ENCODE results near the gene TBCK.

Gene TBCK

DNA sequence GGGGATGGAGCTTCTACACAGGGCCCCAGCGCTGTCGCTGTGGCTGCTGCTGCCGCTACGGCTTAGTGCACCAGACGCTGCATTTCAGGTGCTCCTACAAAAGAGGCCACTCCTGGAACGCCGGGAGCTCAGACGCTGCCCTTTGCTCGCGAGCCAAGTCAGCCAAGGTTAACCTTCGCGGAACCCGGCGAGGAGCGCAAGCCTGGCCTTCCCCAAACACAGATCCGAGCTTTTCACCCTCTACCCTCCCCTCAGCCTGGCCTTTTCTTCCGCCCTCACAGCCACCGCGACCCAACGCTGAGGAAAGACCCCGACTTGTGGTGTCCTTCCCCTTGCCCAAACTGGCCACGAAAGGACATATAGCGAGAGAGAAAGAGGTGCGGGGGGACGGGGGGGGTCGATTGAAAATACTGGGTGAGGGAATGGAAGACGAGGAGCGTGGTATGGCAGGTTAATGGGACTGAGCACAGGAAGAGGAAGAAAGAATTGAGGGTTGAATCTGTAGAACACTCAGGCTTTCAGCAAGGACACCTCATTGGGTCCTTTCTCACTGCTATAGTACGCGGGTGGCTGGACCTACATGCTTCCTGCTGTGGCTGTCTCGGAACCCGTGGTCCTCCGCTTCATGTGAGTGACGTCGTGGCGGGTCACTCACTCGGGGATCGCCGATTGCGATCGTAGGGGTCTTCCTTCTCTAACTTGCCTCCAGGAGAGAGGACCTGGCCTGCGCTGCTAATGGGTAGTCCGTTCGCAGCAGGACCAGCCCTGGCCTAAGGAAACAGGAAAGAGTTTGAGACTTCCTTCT is at the start of gene TBCK, which contains the start of gene AIMP1:
TBCK (minus strand) TSS at position 242 of the 805 bp plus-strand sequence. CDS start 7,249 bp downstream, outside the sequence.
AIMP1 (plus strand) TSS at position 583 of the 805 bp plus-strand sequence. CDS start 8,460 bp downstream, outside the sequence.
- TF ChIP-seq, protein P1, sequence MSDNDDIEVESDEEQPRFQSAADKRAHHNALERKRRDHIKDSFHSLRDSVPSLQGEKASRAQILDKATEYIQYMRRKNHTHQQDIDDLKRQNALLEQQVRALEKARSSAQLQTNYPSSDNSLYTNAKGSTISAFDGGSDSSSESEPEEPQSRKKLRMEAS (IDR thresholded peaks at IDR 0.05) = peak; percentile 63
- no peak for TF ChIP-seq TEAD4 (IDR thresholded peaks at IDR 0.05)
- TF ChIP-seq EP300 (IDR thresholded peaks at IDR 0.05; ENCODE audit: borderline replicate concordance) = peak; percentile 10; the same call in 1 of the 2 replicates
- TF ChIP-seq CREB1 (IDR thresholded peaks at IDR 0.05; ENCODE audit: low read depth) = peak; percentile 86

DNA sequence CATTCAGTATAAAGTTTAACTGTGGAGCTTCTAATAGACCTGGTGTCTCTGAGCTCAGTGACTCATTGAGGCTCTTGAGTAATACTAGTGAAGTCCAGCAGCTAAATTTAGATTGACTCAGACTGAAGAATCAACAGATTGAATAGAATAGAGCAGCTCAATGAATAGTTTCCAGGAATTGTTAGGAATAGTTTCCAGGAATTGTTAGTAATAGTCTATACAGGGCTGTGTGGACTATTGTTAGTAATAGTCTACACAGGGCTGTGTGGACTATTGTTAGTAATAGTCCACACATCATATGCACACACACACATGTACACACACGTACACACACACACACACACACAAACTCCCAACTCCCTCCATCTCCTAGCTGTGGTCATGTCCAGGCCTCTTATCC is 49.6 kb upstream of the TBCK start:
- no peak for TF ChIP-seq FOXM1 (IDR thresholded peaks at IDR 0.05; ENCODE audit: borderline replicate concordance, low read depth)
- no peak for TF ChIP-seq YY1 (IDR thresholded peaks at IDR 0.05; ENCODE audit: low read depth)
- no peak for TF ChIP-seq TEAD4 (IDR thresholded peaks at IDR 0.05)
- TF ChIP-seq NFIC (IDR thresholded peaks at IDR 0.05) = no peak
- TF ChIP-seq TAF1 (IDR thresholded peaks at IDR 0.05; ENCODE audit: low read depth) = no peak
- no peak for TF ChIP-seq EGR1 (IDR thresholded peaks at IDR 0.05)
- TF ChIP-seq, protein P1 (IDR thresholded peaks at IDR 0.05) = no peak
- TF ChIP-seq EP300 (IDR thresholded peaks at IDR 0.05; ENCODE audit: borderline replicate concordance) = no peak
- TF ChIP-seq, protein P2, sequence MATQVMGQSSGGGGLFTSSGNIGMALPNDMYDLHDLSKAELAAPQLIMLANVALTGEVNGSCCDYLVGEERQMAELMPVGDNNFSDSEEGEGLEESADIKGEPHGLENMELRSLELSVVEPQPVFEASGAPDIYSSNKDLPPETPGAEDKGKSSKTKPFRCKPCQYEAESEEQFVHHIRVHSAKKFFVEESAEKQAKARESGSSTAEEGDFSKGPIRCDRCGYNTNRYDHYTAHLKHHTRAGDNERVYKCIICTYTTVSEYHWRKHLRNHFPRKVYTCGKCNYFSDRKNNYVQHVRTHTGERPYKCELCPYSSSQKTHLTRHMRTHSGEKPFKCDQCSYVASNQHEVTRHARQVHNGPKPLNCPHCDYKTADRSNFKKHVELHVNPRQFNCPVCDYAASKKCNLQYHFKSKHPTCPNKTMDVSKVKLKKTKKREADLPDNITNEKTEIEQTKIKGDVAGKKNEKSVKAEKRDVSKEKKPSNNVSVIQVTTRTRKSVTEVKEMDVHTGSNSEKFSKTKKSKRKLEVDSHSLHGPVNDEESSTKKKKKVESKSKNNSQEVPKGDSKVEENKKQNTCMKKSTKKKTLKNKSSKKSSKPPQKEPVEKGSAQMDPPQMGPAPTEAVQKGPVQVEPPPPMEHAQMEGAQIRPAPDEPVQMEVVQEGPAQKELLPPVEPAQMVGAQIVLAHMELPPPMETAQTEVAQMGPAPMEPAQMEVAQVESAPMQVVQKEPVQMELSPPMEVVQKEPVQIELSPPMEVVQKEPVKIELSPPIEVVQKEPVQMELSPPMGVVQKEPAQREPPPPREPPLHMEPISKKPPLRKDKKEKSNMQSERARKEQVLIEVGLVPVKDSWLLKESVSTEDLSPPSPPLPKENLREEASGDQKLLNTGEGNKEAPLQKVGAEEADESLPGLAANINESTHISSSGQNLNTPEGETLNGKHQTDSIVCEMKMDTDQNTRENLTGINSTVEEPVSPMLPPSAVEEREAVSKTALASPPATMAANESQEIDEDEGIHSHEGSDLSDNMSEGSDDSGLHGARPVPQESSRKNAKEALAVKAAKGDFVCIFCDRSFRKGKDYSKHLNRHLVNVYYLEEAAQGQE (IDR thresholded peaks at IDR 0.05; ENCODE audit: low read depth) = no peak
- no peak for TF ChIP-seq CREB1 (IDR thresholded peaks at IDR 0.05; ENCODE audit: low read depth)

DNA sequence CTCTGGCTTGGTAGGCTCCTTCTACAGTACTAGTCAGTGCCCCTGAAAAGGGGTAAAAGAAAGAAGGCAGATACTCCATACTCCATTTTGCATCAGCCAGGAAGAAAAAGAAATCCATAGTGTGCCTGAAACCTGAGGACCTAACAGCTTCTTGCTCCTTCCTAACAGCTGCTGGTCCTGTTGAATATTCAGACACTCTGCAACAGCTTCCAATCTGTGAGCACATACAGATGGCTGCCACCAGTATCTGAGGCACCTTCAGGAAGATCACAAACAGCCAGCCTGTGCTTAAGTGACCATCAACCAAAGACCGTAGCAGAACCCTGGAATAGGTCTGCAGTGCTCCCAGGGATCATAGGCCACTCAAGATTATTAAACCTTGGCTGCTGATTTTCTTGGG is 48.3 kb upstream of the TBCK start:
- TF ChIP-seq TCF12 (IDR thresholded peaks at IDR 0.05; ENCODE audit: low read depth) (no peak), RAD21 (IDR thresholded peaks at IDR 0.05; ENCODE audit: low read depth) (no peak), TEAD4 (IDR thresholded peaks at IDR 0.05) (no peak), ZBTB7A (IDR thresholded peaks at IDR 0.05; ENCODE audit: low read depth) (no peak), CREB1 (IDR thresholded peaks at IDR 0.05; ENCODE audit: low read depth) (no peak), FOXM1 (IDR thresholded peaks at IDR 0.05; ENCODE audit: borderline replicate concordance, low read depth) (no peak), YY1 (IDR thresholded peaks at IDR 0.05; ENCODE audit: low read depth) (no peak), NFIC (IDR thresholded peaks at IDR 0.05) (no peak), TAF1 (IDR thresholded peaks at IDR 0.05; ENCODE audit: low read depth) (no peak)
- TF ChIP-seq, protein P1 (IDR thresholded peaks at IDR 0.05) = no peak
- TF ChIP-seq, protein P3, sequence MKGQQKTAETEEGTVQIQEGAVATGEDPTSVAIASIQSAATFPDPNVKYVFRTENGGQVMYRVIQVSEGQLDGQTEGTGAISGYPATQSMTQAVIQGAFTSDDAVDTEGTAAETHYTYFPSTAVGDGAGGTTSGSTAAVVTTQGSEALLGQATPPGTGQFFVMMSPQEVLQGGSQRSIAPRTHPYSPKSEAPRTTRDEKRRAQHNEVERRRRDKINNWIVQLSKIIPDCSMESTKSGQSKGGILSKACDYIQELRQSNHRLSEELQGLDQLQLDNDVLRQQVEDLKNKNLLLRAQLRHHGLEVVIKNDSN (IDR thresholded peaks at IDR 0.05) = no peak

DNA sequence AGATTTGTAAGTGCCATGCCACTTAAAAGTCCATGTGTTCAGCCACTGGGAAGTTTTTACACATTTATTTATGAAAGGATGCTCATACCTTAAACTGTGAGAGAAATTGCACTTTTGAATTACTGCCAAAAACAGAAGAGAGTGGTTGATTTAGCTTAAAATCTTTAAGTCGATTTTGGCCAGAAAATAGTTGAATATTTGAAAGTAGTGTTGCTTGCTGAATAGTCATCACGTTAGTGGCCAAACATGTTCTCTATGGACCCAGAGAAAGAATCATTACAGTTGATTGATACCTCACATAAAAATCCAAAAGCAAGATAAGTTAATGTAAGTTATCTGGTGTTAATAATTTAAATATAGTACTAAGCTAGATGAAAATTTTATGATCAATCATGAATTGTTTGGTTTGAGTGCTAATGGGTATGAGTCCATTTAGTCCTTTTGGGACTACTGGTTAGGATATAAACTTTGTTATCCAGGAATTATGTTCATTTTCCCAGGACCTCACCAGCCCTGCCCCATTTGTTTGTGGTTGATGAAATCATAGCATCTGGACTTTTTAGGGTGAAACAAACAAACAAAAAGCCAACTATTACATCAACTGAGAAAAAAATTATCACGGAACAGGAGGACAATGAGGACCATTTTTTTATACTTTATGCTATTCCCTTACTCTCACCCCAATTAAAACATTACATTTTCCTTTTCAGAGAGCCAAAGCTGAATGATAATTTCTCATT is 46.2 kb upstream of the TBCK start:
- TF ChIP-seq FOXM1 (IDR thresholded peaks at IDR 0.05; ENCODE audit: borderline replicate concordance, low read depth) = no peak

DNA sequence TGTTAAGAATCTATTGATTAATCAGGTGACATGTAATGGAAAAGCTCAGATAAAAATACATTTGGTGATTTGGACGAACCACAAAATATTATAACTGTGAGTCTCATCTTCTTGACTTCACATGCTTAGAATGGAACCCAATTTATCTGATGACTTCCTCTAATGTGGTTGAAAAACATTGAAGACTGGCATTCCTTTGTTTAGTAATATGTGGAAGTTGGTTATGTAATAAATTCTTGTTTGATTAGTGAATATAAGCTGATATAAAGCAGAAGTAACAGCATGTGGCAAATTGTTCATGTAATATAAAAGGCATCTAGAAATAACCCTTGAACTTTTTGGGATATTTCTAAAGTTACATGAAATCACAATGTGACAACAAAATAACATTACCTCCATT is 42.9 kb upstream of the TBCK start:
- TF ChIP-seq, protein P1 (IDR thresholded peaks at IDR 0.05) = no peak
- TF ChIP-seq TAF1 (IDR thresholded peaks at IDR 0.05; ENCODE audit: low read depth) (no peak), TEAD4 (IDR thresholded peaks at IDR 0.05) (no peak), EP300 (IDR thresholded peaks at IDR 0.05; ENCODE audit: borderline replicate concordance) (no peak), CEBPB (IDR thresholded peaks at IDR 0.05) (no peak), YY1 (IDR thresholded peaks at IDR 0.05; ENCODE audit: low read depth) (no peak), FOXM1 (IDR thresholded peaks at IDR 0.05; ENCODE audit: borderline replicate concordance, low read depth) (no peak), EGR1 (IDR thresholded peaks at IDR 0.05) (no peak), CREB1 (IDR thresholded peaks at IDR 0.05; ENCODE audit: low read depth) (no peak)
- TF ChIP-seq, protein P2 (IDR thresholded peaks at IDR 0.05; ENCODE audit: low read depth) = no peak

DNA sequence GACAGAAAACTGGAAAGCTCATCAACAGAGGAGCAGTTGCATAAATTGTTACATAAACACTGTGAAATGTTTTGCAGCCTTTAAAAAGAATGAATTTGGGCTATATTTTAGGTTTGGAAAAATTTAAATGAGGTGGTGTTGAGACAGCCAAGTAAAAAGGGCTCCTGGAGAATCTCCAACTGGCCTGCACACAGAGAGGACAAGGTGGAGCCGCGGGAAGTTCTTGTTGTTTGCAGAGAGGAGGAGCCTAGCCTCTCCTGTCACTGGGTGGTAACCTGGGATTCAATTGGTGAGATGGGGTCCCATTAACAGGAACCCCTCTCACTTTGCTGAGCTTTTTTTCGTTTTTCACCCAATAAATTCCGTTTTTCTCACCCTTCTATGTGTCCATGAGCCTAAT is 39.2 kb upstream of the TBCK start:
- TF ChIP-seq TCF12 (IDR thresholded peaks at IDR 0.05; ENCODE audit: low read depth) (no peak), CREB1 (IDR thresholded peaks at IDR 0.05; ENCODE audit: low read depth) (no peak), CEBPB (IDR thresholded peaks at IDR 0.05) (no peak)

All from Ishikawa (cell line).